WTC11 (cell line): ENCODE data around the gene KLK11.

ENCODE experiments used
- ATF1 ChIP-seq: sonication (generic); formaldehyde crosslinking; IDR thresholded peaks from 2 replicates; pipeline ENCODE4 v1.8.1; 2023; ENCODE audit warnings: mild to moderate bottlenecking, moderate library complexity, missing genetic modification reagents
- CREB1 ChIP-seq: sonication (generic); formaldehyde crosslinking; IDR thresholded peaks from 2 replicates; pipeline ENCODE4 v1.8.0; 2023; ENCODE audit warnings: mild to moderate bottlenecking, missing genetic modification reagents
- CTCF ChIP-seq: fragments of 200-600 bp; IDR thresholded peaks from 2 replicates; pipeline ENCODE4 v1.8.0; 2022; ENCODE audit warnings: antibody characterized with exemption
- E2F4 ChIP-seq: sonication (generic); formaldehyde crosslinking; IDR thresholded peaks from 2 replicates; pipeline ENCODE4 v1.8.1; 2022; ENCODE audit warnings: low read depth, mild to moderate bottlenecking, moderate library complexity, missing genetic modification reagents, borderline replicate concordance
- ESRRA ChIP-seq: sonication (generic); formaldehyde crosslinking; IDR thresholded peaks from 2 replicates; pipeline ENCODE4 v1.8.1; 2022; ENCODE audit warnings: mild to moderate bottlenecking, missing genetic modification reagents, borderline replicate concordance
- GTF2I ChIP-seq: fragments of 250-450 bp; sonication (Bioruptor Pico); conservative IDR thresholded peaks from 2 replicates; pipeline ENCODE4 v1.4.0; 2021; ENCODE audit warnings: mild to moderate bottlenecking
- JUN ChIP-seq: sonication (generic); formaldehyde crosslinking; IDR thresholded peaks from 2 replicates; pipeline ENCODE4 v1.8.0; 2023; ENCODE audit warnings: mild to moderate bottlenecking, missing genetic modification reagents
- KAT7 ChIP-seq: sonication (generic); formaldehyde crosslinking; IDR thresholded peaks from 2 replicates; pipeline ENCODE4 v1.8.1; 2023; ENCODE audit warnings: missing genetic modification reagents, mild to moderate bottlenecking, borderline replicate concordance
- MAX ChIP-seq: sonication (generic); formaldehyde crosslinking; IDR thresholded peaks from 2 replicates; pipeline ENCODE4 v1.8.0; 2022; ENCODE audit warnings: mild to moderate bottlenecking, missing genetic modification reagents
- NR2C2 ChIP-seq: sonication (generic); formaldehyde crosslinking; IDR thresholded peaks from 2 replicates; pipeline ENCODE4 v1.8.0; 2022; ENCODE audit warnings: mild to moderate bottlenecking, missing genetic modification reagents
- ZBTB21 ChIP-seq: sonication (generic); formaldehyde crosslinking; IDR thresholded peaks from 2 replicates; pipeline ENCODE4 v1.8.1; 2023; ENCODE audit warnings: mild to moderate bottlenecking, missing genetic modification reagents, borderline replicate concordance
- ZNF232 ChIP-seq: sonication (generic); formaldehyde crosslinking; IDR thresholded peaks from 2 replicates; pipeline ENCODE4 v1.8.0; 2022; ENCODE audit warnings: mild to moderate bottlenecking, missing genetic modification reagents
- ZNF416 ChIP-seq: fragments of 250-450 bp; sonication (Bioruptor Pico); IDR thresholded peaks from 2 replicates; pipeline ENCODE4 v1.9.0; 2021; ENCODE audit warnings: mild to moderate bottlenecking, inconsistent platforms
- ZNF425 ChIP-seq: fragments of 250-450 bp; sonication (Bioruptor Pico); conservative IDR thresholded peaks from 2 replicates; pipeline ENCODE4 v1.9.0; 2021; ENCODE audit warnings: mild to moderate bottlenecking

- TF ChIP-seq ESRRA (CRISPR knock-in tag): no peak
- no peak for TF ChIP-seq CREB1 (CRISPR knock-in tag)
- TF ChIP-seq ZNF232 (CRISPR knock-in tag): no peak
- no peak for TF ChIP-seq CTCF
- TF ChIP-seq KAT7 (CRISPR knock-in tag): no peak
- TF ChIP-seq ZNF416 (CRISPR knock-in tag): no peak
- no peak for TF ChIP-seq E2F4
- no peak for TF ChIP-seq NR2C2 (CRISPR knock-in tag)
- TF ChIP-seq ATF1 (CRISPR knock-in tag): no peak
- no peak for TF ChIP-seq ZNF425 (CRISPR knock-in tag)
- TF ChIP-seq JUN (CRISPR knock-in tag): no peak
- TF ChIP-seq MAX (CRISPR knock-in tag): no peak
- no peak for TF ChIP-seq GTF2I (CRISPR knock-in tag)
- TF ChIP-seq ZBTB21 (CRISPR knock-in tag): no peak
Observed at GRCh38 chr19:50974702-50975556, 51.5 kb downstream of the KLK11 start.
